ENCODE results near the gene VPS25.

VPS25 gene

DNA sequence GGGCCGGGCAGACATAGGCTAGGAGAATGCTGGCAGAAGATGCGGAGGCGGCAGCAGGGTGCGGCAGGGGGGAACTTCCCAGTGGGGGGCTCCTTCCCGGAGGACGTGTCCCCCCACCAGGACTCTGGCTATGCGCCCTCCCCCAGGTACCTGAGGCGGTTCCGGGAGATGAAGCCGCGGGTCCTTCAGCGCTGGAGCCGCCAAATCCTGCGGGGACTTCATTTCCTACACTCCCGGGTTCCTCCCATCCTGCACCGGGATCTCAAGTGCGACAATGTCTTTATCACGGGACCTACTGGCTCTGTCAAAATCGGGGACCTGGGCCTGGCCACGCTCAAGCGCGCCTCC lies 10.5 kb downstream of the VPS25 start:
- Histone ChIP-seq H3K27me3 (ENCODE audit: insufficient read depth, low read length) (peaks cover 37% of the 10 kb centered on the region), H3K9me3 (ENCODE audit: insufficient read depth, low read depth, low read length) (no peaks in the 10 kb centered on the region), H3K4me3 (ENCODE audit: low read length) (no peak overlapping the region), H3K27ac (ENCODE audit: low read length) (no peak overlapping the region), H3K4me1 (ENCODE audit: insufficient read depth, low read length) (peaks cover 3% of the 10 kb centered on the region; the same call in 1 of the 2 replicates), H3K9ac (ENCODE audit: low read depth, low read length) (no peak overlapping the region), H3K36me3 (ENCODE audit: insufficient read depth, low read depth, low read length) (peaks cover 6% of the 10 kb centered on the region)

DNA sequence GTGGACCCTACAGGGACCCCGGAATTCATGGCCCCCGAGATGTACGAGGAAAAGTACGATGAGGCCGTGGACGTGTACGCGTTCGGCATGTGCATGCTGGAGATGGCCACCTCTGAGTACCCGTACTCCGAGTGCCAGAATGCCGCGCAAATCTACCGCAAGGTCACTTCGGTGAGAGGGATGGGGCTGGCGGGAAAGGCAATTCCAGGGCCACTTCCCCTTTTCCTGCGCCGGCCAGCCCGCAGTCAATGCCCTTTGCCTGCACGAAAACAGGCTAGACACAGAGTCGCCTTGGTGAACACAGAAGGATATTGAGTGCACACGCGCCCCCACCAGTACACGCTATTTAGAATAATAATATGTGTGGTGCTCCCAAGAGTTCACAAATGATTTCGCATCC lies 11.2 kb downstream of the VPS25 start:
- H3K27ac ChIP-seq (ENCODE audit: low read length), result no peak overlapping the region
- H3K27me3 ChIP-seq (ENCODE audit: insufficient read depth, low read length), result peaks cover 37% of the 10 kb centered on the region
- peaks cover 3% of the 10 kb centered on the region; the same call in 1 of the 2 replicates for H3K4me1 ChIP-seq (ENCODE audit: insufficient read depth, low read length)
- no peaks in the 10 kb centered on the region for H3K9me3 ChIP-seq (ENCODE audit: insufficient read depth, low read depth, low read length)
- H3K9ac ChIP-seq (ENCODE audit: low read depth, low read length), result no peak overlapping the region
- H3K4me3 ChIP-seq (ENCODE audit: low read length), result no peak overlapping the region
- no peaks in the 10 kb centered on the region; the same call in 1 of the 2 replicates for H3K36me3 ChIP-seq (ENCODE audit: insufficient read depth, low read depth, low read length)

DNA sequence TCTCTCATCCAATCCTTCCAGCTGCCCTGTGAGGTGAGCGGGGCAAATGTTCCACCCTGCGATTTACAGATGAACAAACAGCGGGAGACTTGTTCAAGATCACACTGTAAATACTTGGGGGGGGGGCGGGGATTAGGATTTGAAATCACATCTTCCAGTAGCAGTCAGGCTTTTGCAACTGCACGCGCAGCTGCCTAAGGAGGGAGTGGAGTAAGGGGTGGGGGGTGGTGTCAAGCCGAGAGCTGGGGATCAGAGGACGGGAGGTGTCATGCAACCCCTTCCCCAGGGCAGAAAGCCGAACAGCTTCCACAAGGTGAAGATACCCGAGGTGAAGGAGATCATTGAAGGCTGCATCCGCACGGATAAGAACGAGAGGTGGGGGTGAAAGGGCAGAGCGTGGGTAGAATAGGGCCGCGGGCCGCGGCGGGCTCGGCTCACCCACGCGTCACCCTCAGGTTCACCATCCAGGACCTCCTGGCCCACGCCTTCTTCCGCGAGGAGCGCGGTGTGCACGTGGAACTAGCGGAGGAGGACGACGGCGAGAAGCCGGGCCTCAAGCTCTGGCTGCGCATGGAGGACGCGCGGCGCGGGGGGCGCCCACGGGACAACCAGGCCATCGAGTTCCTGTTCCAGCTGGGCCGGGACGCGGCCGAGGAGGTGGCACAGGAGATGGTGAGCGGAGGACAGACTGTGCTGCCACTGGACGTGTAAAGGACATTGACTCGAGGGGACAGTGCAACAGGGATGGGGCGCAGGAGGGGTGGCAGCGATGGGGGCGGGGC lies 11.8 kb downstream of the VPS25 start:
- Histone ChIP-seq H3K27me3 (ENCODE audit: insufficient read depth, low read length) (peaks cover 37% of the 10 kb centered on the region), H3K4me1 (ENCODE audit: insufficient read depth, low read length) (peaks cover 3% of the 10 kb centered on the region; the same call in 1 of the 2 replicates), H3K9me3 (ENCODE audit: insufficient read depth, low read depth, low read length) (no peaks in the 10 kb centered on the region), H3K27ac (ENCODE audit: low read length) (no peak overlapping the region), H3K4me3 (ENCODE audit: low read length) (no peak overlapping the region), H3K9ac (ENCODE audit: low read depth, low read length) (no peak overlapping the region), H3K36me3 (ENCODE audit: insufficient read depth, low read depth, low read length) (no peaks in the 10 kb centered on the region)

DNA sequence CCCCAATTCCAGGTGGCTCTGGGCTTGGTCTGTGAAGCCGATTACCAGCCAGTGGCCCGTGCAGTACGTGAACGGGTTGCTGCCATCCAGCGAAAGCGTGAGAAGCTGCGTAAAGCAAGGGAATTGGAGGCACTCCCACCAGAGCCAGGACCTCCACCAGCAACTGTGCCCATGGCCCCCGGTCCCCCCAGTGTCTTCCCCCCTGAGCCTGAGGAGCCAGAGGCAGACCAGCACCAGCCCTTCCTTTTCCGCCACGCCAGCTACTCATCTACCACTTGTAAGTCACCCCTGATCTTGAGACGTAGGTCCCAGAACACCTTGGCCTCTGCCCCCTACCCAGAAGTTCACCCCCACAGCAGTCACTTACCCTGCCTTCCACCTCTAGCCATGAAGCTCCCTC lies 14.0 kb downstream of the VPS25 start:
- H3K4me1 ChIP-seq (ENCODE audit: insufficient read depth, low read length), result no peaks in the 10 kb centered on the region; the same call in 1 of the 2 replicates
- no peaks in the 10 kb centered on the region for H3K9me3 ChIP-seq (ENCODE audit: insufficient read depth, low read depth, low read length)
- no peak overlapping the region for H3K4me3 ChIP-seq (ENCODE audit: low read length)
- no peak overlapping the region for H3K27ac ChIP-seq (ENCODE audit: low read length)
- H3K27me3 ChIP-seq (ENCODE audit: insufficient read depth, low read length), result peaks cover 27% of the 10 kb centered on the region
- H3K9ac ChIP-seq (ENCODE audit: low read depth, low read length), result no peak overlapping the region
- no peaks in the 10 kb centered on the region for H3K36me3 ChIP-seq (ENCODE audit: insufficient read depth, low read depth, low read length)

DNA sequence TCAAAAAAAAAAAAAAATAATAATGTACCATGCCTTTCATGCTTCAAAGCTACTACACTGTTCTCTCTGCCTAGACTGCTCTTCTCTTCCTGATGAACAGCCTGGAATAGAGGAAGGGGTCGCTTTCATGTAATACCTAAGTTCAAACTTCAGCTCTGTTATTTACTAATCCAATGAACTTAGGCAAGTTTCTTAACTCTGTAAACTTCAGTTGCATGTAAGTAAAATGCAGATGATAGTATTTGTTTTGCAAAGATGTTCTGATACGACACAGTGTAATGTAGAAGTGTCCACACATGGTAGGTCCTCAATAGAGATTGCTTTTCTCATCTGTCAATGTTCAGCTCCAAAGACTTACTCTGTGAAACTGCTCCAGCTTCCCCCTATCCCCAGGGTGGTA lies 18.7 kb downstream of the VPS25 start:
- Histone ChIP-seq H3K27me3 (ENCODE audit: insufficient read depth, low read length) (peaks cover 8% of the 10 kb centered on the region), H3K9ac (ENCODE audit: low read depth, low read length) (no peak overlapping the region), H3K9me3 (ENCODE audit: insufficient read depth, low read depth, low read length) (no peaks in the 10 kb centered on the region), H3K4me3 (ENCODE audit: low read length) (no peak overlapping the region), H3K4me1 (ENCODE audit: insufficient read depth, low read length) (no peaks in the 10 kb centered on the region), H3K27ac (ENCODE audit: low read length) (no peak overlapping the region), H3K36me3 (ENCODE audit: insufficient read depth, low read depth, low read length) (0 out of 2 replicates have a peak, but pooled peaks cover 3% of the 10 kb centered on the region)

GRCh38 chr17:42792545-42792944 lies 19.3 kb downstream of the VPS25 start:
- Histone ChIP-seq H3K36me3 (ENCODE audit: insufficient read depth, low read depth, low read length) (peaks cover 8% of the 10 kb centered on the region; the same call in 1 of the 2 replicates), H3K27me3 (ENCODE audit: insufficient read depth, low read length) (peaks cover 8% of the 10 kb centered on the region), H3K27ac (ENCODE audit: low read length) (no peak overlapping the region), H3K9me3 (ENCODE audit: insufficient read depth, low read depth, low read length) (no peaks in the 10 kb centered on the region), H3K4me1 (ENCODE audit: insufficient read depth, low read length) (peaks cover 2% of the 10 kb centered on the region; the same call in 1 of the 2 replicates), H3K9ac (ENCODE audit: low read depth, low read length) (no peak overlapping the region), H3K4me3 (ENCODE audit: low read length) (no peak overlapping the region)

DNA sequence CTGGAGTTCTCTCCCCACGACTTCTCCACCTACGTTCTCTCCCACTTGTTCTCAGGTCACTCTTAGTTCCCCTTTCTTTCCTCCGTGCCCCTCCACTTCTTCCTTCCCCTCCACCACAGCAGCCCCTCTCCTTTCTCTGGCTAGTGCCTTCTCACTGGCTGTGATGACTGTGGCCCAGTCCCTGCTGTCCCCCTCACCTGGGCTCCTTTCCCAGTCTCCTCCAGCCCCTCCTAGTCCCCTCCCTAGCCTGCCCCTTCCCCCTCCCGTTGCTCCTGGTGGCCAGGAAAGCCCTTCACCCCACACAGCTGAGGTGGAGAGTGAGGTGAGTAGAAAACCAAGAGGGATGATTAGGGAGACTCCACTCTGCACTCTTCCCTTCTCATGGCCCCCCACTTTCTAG lies 21.8 kb downstream of the VPS25 start:
- Histone ChIP-seq H3K9ac (ENCODE audit: low read depth, low read length) (no peak overlapping the region), H3K27ac (ENCODE audit: low read length) (no peak overlapping the region), H3K4me1 (ENCODE audit: insufficient read depth, low read length) (peaks cover 5% of the 10 kb centered on the region; the same call in 1 of the 2 replicates), H3K27me3 (ENCODE audit: insufficient read depth, low read length) (peaks cover 19% of the 10 kb centered on the region), H3K4me3 (ENCODE audit: low read length) (no peak overlapping the region), H3K36me3 (ENCODE audit: insufficient read depth, low read depth, low read length) (peaks cover 8% of the 10 kb centered on the region; the same call in 1 of the 2 replicates), H3K9me3 (ENCODE audit: insufficient read depth, low read depth, low read length) (no peaks in the 10 kb centered on the region)

DNA sequence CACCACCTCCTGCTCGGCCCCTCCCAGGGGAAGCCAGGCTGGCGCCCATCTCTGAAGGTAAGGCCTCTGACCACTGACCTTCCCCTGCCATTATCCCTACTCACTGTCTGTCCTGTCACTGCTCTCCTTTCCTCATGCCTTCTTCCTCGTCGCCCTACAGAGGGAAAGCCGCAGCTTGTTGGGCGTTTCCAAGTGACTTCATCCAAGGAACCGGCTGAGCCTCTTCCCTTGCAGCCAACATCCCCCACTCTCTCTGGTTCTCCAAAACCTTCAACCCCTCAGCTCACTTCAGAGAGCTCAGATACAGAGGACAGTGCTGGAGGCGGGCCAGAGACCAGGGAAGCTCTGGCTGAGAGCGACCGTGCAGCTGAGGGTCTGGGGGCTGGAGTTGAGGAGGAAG lies 22.2 kb downstream of the VPS25 start:
- H3K27ac ChIP-seq (ENCODE audit: low read length), result no peak overlapping the region
- H3K9me3 ChIP-seq (ENCODE audit: insufficient read depth, low read depth, low read length), result no peaks in the 10 kb centered on the region
- peaks cover 21% of the 10 kb centered on the region for H3K27me3 ChIP-seq (ENCODE audit: insufficient read depth, low read length)
- H3K36me3 ChIP-seq (ENCODE audit: insufficient read depth, low read depth, low read length), result peaks cover 8% of the 10 kb centered on the region; the same call in 1 of the 2 replicates
- no peak overlapping the region for H3K4me3 ChIP-seq (ENCODE audit: low read length)
- H3K9ac ChIP-seq (ENCODE audit: low read depth, low read length), result no peak overlapping the region
- peaks cover 5% of the 10 kb centered on the region; the same call in 1 of the 2 replicates for H3K4me1 ChIP-seq (ENCODE audit: insufficient read depth, low read length)

DNA sequence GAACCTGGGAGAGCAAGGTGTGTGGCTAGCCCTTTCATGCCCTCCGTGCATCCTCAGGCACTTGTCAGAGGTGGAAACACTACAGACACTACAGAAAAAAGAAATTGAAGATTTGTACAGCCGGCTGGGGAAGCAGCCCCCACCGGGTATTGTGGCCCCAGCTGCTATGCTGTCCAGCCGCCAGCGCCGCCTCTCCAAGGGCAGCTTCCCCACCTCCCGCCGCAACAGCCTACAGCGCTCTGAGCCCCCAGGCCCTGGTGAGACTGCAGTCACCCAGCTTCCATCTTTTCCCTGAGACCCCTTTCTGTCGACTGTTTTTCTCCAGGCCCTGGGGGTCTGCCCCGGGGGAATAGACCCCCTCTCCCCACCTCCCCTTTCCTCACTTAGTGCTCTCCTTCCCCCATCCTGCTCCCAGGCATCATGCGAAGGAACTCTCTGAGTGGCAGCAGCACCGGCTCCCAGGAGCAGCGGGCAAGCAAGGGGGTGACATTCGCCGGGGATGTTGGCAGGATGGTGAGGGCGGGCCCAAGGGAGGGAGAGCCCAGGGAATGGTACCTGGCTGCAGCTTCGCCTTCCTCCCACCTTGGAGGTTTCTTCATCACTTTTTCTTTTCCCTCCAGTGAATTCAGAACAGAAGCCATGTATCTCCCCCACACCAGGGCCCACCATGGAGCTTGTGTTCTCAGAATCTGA lies 23.0 kb downstream of the VPS25 start:
- Histone ChIP-seq H3K9me3 (ENCODE audit: insufficient read depth, low read depth, low read length) (no peaks in the 10 kb centered on the region), H3K4me1 (ENCODE audit: insufficient read depth, low read length) (peaks cover 5% of the 10 kb centered on the region; the same call in 1 of the 2 replicates), H3K9ac (ENCODE audit: low read depth, low read length) (no peak overlapping the region), H3K27me3 (ENCODE audit: insufficient read depth, low read length) (peaks cover 18% of the 10 kb centered on the region), H3K36me3 (ENCODE audit: insufficient read depth, low read depth, low read length) (peaks cover 8% of the 10 kb centered on the region; the same call in 1 of the 2 replicates), H3K27ac (ENCODE audit: low read length) (no peak overlapping the region), H3K4me3 (ENCODE audit: low read length) (no peak overlapping the region)

GRCh38 chr17:42797067-42798007 lies 24.1 kb downstream of the VPS25 start:
- peaks cover 18% of the 10 kb centered on the region for H3K27me3 ChIP-seq (ENCODE audit: insufficient read depth, low read length)
- H3K36me3 ChIP-seq (ENCODE audit: insufficient read depth, low read depth, low read length), result peaks cover 8% of the 10 kb centered on the region; the same call in 1 of the 2 replicates
- peak overlapping the region; percentile 100 for H3K4me3 ChIP-seq (ENCODE audit: low read length)
- H3K27ac ChIP-seq (ENCODE audit: low read length), result no peak overlapping the region
- H3K9ac ChIP-seq (ENCODE audit: low read depth, low read length), result peak overlapping the region; percentile 94
- no peaks in the 10 kb centered on the region for H3K9me3 ChIP-seq (ENCODE audit: insufficient read depth, low read depth, low read length)
- H3K4me1 ChIP-seq (ENCODE audit: insufficient read depth, low read length), result peaks cover 5% of the 10 kb centered on the region; the same call in 1 of the 2 replicates

GRCh38 chr17:42798011-42798382 lies 24.7 kb downstream of the VPS25 start:
- Histone ChIP-seq H3K27ac (ENCODE audit: low read length) (no peak overlapping the region), H3K9me3 (ENCODE audit: insufficient read depth, low read depth, low read length) (no peaks in the 10 kb centered on the region), H3K4me1 (ENCODE audit: insufficient read depth, low read length) (peaks cover 5% of the 10 kb centered on the region; the same call in 1 of the 2 replicates), H3K4me3 (ENCODE audit: low read length) (peak overlapping the region; percentile 100), H3K36me3 (ENCODE audit: insufficient read depth, low read depth, low read length) (peaks cover 8% of the 10 kb centered on the region; the same call in 1 of the 2 replicates), H3K9ac (ENCODE audit: low read depth, low read length) (peak overlapping the region; percentile 94), H3K27me3 (ENCODE audit: insufficient read depth, low read length) (peaks cover 18% of the 10 kb centered on the region)

All from iPS-20b (cell line).